GM13977 (cell line): ENCODE data around the gene NCLN.

Experiments
- DNase-seq: peaks from one replicate; pipeline ENCODE4 v3.0.0; 2012; ENCODE audit warnings: low spot score
- in situ Hi-C: fragments of 300-500 bp; cut with MboI; formaldehyde crosslinking; loops from one replicate; pipeline ENCODE4 v1.12.0; 2022; ENCODE audit warnings: low sequenced_read_pairs, low pct_unique_long_range_greater_than_20kb, mixed read lengths, inconsistent platforms; ENCODE audit not compliant: unreplicated experiment
- TF ChIP-seq, protein P1 (sequence below): IDR thresholded peaks from 2 replicates; pipeline ENCODE4 v1.5.1; 2012; ENCODE audit warnings: mild to moderate bottlenecking, control low read depth; ENCODE audit not compliant: insufficient read depth; ENCODE audit errors: extremely low read depth, missing control alignments

The NCLN gene

DNA sequence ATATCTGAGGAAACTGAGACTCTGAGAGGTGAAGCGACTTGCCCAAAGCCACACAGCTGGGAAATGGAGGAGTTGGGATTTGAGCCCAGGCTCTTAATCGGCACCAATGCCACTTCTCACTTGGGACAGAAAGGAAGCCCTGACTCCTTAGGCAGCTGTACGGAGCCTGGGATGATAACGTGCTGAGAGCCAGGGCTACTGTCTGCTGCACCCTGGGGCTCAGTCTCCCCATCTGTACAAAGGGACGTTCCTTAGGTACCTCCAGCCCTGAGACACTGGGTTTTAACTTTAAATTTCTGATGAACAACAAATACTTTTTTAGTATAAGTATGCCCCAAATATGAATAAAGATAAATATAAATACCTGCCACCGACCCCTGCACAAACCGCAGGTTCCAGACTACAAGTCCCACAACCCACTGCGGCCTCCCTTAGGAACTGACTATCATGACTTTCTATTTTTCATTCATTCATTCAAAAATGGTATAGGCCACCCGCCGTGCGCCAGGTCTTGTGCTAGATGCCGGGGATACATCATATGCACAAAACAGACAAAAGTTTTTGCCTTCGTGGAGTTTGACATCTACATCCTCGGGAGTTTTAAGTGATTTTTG lies 776 bp upstream of the NCLN start:
- DNase-seq = no peak
- TF ChIP-seq, protein P1, sequence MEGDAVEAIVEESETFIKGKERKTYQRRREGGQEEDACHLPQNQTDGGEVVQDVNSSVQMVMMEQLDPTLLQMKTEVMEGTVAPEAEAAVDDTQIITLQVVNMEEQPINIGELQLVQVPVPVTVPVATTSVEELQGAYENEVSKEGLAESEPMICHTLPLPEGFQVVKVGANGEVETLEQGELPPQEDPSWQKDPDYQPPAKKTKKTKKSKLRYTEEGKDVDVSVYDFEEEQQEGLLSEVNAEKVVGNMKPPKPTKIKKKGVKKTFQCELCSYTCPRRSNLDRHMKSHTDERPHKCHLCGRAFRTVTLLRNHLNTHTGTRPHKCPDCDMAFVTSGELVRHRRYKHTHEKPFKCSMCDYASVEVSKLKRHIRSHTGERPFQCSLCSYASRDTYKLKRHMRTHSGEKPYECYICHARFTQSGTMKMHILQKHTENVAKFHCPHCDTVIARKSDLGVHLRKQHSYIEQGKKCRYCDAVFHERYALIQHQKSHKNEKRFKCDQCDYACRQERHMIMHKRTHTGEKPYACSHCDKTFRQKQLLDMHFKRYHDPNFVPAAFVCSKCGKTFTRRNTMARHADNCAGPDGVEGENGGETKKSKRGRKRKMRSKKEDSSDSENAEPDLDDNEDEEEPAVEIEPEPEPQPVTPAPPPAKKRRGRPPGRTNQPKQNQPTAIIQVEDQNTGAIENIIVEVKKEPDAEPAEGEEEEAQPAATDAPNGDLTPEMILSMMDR = no peak
- in situ Hi-C loops = no loop called here

DNA sequence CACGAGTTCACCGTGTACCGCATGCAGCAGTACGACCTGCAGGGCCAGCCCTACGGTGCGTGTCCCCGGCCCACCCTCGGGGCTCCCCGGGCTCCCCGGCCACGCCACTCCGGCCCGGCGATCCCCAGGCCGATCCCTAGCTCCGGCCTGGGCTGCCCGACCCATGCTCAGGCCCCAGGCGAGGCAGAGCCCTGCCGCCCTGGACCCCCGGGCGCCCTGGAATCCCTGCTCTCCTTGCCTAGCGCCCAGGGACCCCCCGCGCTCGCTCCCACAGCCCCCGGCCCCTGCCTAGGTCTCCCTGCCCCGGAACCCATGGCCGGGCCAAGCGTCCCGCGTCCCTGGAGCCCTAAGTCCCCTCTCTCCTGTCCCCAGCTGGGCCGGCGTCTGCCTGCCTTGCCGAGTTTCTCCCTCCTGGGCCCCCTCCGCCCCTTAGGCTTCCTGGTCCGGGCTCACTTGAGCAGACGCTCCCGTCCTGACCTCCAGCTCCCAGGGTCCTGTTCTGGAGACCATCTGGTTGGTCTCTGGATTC lies 494 bp downstream of the NCLN start:
- no peak for DNase-seq
- in situ Hi-C loops = no loop called here
- TF ChIP-seq, protein P1 = no peak

DNA sequence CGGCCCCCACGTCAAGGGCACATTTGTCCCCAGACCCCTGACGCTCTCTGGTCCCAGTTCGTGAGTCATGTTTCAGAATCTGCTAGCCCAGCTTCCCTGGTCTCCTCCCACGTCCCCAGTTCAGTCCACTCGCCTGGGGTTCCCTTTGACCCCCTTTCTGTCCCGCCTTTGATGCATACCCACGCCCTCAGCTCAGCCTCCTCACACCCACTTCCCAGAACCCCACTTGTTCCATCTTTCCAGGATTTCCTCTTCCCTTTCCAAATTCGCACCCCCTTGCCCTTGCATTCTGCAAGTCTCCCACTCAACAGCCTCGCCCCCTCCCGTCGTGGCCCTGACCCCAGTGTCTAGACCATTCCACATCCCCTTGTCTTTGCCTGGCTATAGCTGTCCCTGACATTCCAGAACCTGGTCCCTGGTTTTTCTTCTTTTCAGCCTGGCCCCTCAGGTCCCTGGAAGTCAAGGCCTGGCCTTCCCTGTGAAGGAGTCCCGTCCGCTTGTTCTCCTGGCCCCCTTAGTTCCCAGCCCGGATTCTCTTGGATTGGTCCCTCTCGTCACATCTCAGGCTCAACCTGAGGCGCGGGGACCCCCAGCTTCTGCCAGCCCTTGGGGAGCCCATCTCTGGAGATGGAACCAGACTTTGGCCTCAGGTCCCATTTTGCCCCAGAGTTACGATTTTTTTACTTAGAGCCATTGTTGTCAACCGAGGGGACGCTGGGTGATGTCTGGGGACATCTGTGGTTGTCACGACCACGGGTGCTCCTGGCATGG lies 1.3 kb downstream of the NCLN start:
- DNase-seq = peak; percentile 26
- TF ChIP-seq, protein P1 = no peak
- in situ Hi-C loops = no loop called here

DNA sequence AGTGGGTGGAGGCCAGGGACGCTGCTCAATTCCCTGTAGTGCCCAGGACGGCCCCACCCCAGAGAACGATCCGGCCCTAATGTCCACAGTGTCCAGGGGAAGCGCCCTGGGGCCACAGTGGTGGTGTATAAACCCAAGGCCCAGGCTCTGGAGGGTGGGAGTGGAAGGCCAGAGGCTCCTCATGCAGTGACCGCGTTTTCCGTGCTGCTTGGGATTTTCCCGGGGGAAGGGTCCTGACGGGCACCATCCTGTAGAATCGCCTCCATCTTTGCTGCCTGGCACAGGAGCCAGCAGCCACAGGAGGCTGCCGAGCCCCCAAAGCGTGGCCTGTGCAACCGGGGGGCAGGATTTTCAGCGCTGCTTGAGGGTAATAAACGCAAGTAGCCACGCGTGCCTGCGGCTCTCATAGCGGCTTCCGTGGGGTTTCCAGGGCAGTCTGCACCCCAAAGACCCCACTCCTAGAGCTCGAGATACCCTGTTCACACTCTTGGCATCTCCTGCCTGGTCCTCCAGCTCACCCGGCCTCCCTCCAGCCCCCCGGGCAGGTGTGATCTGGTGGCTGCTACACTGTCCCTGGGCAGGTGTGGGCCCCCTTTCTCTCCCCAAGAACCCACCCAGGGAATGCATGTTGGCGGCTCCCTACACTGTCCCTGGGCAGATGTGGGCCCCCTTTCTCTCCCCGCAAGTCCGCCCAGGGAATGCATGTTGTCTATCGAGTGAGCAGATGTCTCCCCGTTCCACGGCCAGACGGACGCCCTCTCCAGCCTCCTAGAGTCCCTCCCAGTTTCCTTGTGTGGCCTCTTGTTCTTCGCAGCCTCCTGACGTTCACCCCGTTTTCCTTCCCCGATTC lies 2.2 kb downstream of the NCLN start:
- in situ Hi-C loops = no loop called here

DNA sequence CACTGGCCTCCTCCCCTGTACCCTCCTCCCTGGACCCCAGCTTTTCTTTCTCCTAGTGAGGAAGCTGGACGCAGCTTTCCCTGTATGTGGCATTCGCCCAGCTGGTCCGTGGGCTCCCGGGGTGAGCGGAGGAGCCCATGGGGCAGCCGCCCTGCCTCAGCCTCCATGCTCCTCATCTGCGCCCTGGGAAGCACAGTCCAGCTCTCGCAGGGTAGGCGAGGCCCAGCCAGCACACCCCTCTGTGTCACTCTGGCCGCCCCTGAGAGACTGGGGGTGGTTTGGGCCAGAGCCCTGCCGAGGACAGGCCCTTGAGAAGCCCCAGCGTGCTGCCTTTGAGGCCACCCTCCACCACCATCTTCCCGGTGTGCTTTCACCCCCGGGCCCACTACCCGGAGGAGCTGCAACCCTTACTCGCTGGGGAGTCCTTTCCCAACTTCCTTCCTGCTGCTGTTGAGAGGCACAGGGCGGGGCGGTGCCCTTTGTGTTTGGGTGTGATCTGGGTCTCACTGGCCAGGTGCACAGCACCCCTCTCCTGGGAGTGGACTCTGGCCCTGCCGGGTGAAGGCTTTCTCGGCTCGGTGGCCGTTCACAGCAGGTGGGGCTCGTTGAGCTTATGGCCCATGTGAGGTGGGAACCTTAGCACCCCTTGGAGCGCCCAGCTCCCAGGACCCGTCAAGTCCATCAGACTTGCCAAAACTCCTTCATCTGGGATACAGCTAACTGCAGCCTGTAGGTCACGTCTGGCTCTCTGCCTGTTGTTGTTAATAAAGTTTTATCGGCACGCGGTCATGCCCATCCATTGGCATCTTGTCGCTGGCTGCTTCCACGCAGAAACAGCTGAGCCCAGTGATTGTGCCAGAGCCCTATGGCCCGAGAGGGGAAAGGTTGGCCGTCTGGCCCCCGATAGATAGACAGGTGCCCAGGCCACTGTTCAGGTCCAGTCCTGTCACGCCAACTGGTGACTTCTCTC lies 3.2 kb downstream of the NCLN start:
- in situ Hi-C loops = no loop called here
- TF ChIP-seq, protein P1 = no peak
- no peak for DNase-seq

More for the DNA sequence above, 2.2 kb downstream of the NCLN start:
- no peak for DNase-seq
- TF ChIP-seq, protein P1 = no peak
